Activated T-cell treated with anti-CD3 and anti-CD28 coated beads, Interleukin-2, amount 50 U/mL, for 48 hours (primary cell): ENCODE results near the gene CTNND1.
"Not testable (repeated sequence)": the region's sequence is repeated elsewhere in the genome, so short reads cannot be mapped to it uniquely, and the experiment has no call there.

ENCODE experiments used
- DNase-seq, 2 experiments: peaks; one replicate each; pipeline ENCODE4 v3.0.0-alpha.2; 2020

The CTNND1 gene

DNA sequence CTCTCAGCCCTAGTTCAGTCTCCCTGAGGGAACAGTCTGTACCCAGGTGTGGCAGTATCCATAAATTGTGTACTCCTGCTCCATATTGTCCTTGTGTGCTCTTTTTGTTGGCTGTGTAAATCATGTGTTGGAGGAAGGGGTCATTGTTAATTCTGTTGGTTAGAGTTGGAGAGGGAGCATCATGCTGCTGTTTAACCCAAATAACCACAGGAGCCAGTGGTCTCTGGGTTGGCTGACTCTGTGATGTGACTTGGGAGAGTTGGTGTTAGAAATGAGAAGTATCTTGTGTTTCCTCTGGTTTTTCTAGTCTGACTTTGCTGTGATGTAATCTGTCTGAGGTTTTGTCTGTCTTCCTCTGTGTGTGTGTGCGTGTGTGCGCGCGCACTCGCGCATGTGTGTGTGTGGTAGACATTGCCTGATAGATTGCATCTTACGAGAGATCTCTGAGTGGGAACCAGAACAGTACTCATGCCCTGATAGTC lies 30.5 kb downstream of the CTNND1 start:
- DNase-seq: peak; percentile 79 to 81

DNA sequence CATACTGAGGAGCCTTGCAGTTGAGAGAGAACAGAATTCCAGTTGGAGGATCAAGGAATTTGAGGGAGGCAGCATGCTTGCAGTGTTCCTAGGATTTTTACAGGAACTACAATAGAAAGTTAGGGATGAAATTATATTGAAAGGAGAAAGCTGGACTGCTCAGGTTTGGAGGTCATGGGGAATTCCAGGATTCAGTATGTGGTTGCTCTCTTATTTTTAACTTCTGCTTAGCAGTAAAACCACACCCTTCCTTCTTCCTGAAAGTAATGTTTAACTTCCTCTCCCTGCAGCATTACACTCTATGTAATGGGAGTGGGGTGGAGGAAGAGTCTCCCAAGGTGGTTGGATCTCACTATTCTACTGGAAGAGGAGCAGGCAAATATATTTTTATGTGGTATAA lies 31.3 kb downstream of the CTNND1 start:
- no peak for DNase-seq

DNA sequence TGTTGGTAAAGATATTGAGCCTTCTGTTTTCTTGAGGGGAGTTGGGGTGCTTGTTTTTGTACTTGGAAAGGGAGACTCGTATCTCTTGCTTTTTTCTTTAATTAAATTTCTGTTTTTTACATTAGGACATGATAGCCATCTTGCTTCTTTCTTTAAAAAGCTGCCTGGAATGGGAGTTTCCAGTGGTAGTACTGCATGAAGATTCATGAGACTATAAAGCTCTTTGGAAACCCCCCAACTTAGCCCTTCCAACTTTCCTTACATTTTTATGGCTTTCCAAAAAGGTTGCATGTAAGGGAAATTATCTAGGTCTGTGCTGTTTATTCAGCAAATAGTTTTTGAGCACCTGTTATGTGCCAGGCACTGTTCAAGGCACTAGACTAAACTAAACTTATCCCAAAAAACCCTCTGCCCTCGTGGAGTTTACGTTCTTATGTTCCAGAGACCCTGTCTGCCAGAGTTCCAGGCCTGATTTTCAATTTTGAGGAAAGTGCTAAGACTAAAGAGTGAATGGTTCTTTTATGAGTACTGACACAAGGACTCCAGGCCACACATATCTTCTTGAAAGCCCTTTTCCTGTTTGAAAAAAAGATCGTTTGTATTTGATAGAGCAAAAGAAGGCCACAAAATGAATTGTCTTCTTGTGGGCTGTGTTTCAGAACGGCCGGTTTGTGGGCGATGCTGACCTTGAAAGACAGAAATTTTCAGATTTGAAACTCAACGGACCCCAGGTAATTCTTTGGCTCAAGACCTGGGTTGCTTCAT lies 31.9 kb downstream of the CTNND1 start:
- no peak for DNase-seq

DNA sequence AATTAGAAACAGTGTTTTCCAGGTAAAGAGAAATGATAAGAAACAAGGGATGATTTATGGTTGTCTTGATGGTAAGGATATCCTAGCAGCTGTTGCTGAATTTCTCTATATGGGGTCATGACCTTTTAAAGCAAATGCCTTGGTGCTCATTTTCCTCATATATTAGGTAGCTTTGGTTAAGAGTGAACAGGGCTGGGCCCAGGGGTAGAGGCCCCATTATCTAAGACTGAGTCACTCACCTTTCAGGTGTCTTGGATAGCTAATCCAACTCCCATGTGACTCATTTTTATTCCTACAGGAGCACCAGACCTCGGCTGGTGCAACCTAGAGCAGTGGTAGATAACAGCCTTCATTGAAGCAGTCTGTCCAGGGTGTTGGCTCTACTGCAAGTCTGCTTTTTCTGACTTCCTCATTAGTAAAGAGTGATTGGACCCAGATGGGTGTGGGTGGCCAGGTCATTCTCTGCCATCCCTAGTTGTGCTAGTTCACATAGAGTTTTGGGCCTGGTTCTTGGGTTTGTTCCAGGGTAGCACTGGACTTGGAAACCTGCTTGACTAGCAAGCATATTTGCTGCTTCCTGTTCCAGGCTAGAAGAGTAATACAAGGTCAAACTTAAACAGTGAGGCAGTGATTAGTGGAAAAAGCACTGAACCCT lies 37.4 kb downstream of the CTNND1 start:
- DNase-seq: no peak

DNA sequence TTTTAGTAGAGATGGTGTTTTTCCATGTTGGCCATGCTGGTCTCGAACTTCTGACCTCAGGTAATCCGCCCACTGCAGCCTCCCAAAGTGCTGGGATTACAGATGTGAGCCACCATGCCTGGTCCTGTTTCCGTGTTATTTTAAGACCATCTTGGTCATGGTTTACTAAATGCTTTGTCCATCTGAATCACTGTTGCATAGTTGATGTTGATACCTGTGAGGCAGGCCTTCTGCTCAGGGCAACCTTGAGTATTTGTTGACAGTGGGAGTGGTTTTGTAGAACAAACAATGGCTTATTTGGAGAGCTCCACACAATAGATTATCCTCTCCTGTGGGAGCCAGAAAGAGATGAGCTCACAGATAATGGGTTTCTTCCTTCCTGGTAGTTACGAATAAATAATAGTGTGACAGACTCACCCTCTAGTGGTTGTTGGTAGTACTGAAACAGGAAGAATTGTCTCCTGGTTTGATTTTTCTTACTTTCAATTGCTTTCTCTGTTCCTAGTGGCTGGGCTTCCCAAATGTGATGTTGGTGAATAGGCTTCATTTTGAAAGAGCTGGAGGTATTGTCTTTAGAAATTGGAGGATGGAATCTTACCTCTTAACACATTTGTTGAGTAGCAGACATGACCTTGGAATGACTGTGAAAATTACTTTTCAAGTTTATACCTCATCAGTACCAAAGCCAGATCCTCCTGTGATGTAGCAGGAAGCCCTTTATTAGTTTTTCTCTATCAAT lies 39.0 kb downstream of the CTNND1 start:
- peak; percentile 30 for DNase-seq

DNA sequence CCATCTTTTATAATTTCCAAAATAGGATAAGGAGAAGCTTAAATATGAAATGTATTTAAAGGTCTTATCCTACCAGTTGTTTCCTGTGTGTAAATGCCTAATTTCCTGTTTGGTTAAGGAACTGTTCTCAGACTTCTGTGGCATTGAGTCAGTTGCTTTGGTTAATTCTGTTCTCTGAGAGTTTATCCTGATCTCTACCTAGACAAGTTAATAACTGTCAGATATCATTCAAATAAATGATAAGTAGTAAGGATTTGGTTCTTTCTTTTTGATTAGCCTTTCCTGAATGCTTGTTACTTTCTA lies 39.5 kb downstream of the CTNND1 start:
- DNase-seq: no peak

DNA sequence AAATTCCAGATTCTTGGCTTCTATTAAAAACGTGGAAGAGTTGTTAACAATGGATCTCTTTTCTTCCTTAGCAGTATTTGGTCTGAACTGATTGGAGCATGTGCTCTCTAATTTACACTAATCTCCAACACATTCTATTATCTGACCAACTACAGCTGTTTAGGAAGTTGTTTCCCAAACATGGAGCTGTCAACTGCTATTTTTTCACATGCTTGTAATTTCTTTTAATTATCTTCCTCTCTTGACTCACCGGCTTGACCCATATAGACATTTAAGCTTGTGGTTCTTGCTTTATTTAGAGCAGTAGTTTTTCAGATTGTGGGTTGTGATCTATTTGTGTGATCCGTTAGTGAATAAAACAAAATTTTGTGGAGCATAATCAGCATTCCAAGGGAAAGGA lies 40.8 kb downstream of the CTNND1 start:
- DNase-seq: no peak

DNA sequence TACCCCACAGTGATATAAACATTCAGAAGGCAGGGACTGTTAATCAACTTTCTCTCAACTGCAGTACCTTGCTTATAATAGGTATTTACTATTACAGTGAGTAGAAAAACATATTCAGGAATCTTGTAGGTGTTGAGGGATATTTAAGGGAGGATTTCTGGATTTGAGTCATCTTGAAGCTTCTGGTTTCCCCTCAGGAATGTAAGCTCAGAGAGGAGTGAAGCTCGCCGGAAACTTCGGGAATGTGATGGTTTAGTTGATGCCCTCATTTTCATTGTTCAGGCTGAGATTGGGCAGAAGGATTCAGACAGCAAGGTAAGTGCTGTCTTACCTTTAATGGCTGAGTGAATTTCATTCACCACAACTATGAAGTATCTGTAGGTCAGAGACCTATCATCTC lies 42.9 kb downstream of the CTNND1 start:
- no peak for DNase-seq

DNA sequence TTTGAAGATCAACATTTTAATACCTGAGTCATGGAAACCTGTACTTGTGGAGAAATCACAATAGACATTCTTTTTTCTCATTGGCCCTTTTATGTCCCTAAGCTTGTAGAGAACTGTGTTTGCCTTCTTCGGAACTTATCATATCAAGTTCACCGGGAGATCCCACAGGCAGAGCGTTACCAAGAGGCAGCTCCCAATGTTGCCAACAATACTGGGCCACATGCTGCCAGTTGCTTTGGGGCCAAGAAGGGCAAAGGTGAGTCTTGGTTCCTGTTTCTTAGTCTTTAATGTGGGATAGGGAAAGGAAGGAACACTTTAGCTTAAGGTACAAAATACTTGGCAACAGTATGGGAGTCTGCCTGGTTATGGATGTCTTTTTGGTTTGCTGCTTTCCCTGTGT lies 44.2 kb downstream of the CTNND1 start:
- no peak for DNase-seq

DNA sequence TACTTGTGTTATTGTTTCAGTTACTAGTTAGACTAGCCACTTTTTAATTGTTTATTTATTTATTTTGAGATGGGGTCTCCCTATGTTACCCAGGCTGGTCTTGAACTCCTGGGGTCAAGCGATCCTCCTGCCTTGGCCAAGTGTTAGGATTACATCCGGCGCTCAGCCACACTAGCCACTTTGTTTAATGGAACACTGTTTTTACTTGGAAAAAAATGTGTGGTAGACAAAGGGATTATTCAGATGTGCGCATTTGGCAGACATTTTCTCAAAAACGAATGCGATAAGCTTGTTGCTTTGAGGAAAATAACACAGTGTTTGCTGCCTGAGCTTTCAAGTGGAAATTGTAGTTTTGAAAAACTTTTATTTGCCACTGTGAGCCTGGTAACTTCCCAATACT lies 51.0 kb downstream of the CTNND1 start:
- no peak for DNase-seq

DNA sequence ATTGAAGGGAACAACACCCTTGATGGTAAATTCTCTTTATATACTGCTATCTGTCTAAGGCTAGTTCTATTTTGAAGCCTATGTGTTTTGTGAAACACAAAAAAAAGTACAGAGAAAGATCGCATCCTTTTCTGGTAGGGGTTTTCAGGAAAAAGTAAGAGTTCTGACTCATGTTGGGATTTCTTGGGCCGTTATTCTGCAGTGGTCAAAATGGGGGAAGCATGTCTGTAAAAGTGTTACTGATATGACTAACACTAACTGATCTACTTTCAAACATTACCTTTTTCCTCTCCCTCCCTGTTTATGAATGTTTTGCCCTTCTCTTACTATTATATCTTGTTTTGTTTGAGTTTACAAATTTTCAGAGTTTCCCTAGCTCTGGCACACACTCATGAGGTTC lies 53.9 kb downstream of the CTNND1 start:
- no peak for DNase-seq

DNA sequence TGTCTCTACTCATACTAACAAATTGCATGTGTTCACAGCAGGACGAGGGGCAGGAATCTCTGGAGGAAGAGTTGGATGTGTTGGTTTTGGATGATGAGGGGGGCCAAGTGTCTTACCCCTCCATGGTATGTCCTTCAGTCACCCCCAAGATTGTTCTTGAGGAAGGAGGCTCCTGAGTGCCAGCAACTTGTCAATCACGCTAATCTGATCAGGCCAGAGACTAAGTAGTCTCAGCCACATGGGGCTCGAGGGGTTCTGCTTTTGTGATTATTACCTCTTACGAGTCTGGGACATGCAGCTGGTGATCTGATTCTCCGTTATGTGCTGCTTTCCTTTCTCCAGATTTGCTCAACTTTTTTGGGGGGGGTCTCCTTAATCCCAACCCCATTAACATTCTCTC lies 54.3 kb downstream of the CTNND1 start:
- no peak for DNase-seq

DNA sequence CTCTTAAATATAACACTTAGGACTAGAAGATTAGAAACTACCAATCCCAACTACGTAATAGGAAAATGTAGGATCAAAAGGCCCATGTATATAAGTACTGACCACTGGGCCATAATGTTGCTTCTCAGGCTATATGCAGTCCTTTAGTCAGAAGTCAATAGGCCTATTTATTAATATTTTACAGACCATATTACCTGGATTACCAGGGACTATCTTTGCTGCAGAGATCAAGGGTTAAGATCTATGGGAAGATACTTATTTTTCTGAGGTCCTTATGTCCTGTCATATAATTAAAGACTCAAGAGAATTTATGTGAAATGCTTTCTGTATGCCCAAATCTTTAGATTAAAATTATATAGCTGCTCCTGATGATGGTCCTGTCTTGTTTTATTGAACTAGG lies 57.2 kb downstream of the CTNND1 start:
- DNase-seq: no peak

DNA sequence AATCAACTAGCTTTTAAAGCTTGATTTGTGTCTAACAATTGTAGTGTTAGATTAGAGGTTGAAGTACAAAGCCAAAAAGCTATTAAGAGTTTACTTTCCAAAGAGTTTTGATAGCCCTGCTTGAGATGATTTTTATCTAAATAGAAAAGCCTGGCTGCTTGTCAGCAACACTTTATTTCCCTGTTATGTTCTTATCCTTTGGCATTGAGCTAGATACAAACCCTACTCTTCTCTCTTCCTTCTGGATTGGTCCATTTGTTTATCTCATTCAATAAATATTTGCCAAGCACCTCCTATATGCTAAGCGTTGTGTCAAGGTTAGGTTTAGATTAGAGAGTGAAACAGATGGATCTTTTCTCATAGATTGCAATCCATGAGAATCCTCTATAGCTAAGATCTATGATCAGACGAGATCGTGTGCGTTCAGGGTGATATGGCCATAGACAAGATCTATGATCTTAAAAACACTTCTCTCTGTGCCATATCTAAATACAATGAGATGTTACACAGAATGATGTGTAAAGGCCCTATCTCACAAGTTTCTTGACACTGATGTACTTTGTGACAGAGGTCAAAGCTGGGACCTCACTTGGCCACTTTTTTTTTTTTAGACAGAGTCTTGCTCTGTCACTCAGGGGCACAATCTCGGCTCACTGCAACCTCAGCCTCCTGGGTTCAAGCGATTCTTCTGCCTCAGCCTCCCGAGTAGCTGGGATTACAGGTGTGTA lies 57.8 kb downstream of the CTNND1 start:
- no peak for DNase-seq

DNA sequence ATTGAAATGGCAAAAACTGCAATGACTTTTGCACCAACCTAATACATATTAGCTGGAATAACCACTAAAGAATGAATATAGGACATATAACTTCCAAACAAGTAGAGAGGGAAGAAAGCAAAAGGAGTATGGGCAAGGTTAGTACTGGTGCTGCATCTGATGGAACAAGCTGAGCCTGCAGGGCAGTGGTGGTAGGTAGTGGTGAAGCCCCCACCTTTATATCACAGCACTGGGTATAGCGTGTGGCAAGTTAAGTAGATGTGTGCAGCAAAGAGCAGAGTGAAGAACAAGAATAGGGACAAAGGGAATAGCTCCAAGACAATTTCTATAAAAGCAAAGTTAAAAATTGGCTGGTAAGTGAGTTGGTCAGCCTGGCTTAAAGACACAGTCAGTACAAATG lies 62.3 kb downstream of the CTNND1 start:
- DNase-seq: no peak

DNA sequence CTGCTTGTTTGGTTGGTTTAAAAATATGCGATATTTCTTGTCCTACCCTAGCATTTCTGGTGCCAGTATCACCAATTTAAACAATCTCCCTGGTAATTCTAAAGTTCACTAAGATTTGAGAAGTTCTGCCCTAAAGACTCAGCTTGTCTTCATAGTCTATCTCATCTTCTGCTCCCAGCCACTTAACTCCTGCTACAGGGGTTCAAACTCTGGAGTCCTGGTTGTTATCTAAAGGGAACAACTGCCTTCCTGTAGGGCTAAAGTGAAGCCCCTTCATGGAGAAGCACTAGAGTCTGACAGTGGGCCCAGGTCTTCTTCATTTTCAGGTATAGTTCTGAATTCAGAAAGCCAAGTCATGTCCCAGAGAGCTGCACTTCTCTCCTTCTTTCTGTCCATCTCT lies 73.2 kb downstream of the CTNND1 start:
- no peak for DNase-seq

DNA sequence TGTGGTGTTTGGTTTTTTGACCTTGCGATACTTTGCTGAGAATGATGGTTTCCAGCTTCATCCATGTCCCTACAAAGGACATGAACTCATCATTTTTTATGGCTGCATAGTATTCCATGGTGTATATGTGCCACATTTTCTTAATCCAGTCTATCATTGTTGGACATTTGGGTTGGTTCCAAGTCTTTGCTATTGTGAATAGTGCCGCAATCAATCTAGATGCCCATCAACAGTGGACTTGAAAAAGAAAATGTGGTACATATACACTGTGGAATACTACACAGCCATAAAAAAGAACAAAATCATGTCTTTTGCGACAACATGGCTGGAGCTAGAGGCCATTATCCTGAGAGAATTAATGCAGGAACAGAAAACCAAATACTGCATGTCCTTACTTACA lies 77.0 kb downstream of the CTNND1 start:
- not testable (repeated sequence) for DNase-seq

DNA sequence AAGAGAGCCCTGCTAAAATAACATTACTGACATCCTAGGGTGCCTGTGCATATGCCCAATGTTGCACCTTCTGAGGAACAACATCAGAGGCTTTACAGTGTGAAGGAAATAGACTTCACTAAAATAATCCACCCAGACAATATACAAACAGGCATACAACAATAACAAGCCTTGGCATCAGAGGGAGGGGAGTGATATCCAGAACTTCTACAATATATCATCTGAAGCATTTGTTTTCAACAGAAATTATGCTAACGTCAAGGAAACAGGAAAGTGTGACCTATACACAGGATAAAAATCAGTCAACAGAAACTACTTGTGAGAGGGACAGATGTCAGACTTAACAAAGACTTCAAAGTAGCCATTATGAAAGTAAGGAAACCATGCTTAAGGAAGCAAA lies 81.3 kb downstream of the CTNND1 start:
- no peak for DNase-seq

DNA sequence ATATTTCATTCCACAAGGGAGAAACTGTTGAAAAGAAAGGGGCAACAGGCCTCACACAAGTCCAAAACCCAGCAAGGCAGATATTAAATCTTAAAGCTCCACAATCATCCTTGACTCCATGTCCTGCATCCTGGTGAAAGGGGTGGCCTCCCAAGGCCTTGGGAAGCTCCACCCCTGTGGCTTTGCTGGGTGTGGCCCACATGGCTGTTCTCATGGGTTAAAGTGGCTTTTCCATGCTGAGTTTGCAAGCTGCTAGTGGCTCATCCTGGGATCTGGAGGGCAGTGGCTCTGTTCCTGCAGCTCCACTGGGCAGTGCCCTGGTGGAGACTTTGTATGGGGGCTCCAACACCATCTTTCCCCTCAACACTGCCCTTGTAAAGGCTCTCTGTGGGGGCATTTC lies 106.4 kb downstream of the CTNND1 start:
- DNase-seq: no peak

DNA sequence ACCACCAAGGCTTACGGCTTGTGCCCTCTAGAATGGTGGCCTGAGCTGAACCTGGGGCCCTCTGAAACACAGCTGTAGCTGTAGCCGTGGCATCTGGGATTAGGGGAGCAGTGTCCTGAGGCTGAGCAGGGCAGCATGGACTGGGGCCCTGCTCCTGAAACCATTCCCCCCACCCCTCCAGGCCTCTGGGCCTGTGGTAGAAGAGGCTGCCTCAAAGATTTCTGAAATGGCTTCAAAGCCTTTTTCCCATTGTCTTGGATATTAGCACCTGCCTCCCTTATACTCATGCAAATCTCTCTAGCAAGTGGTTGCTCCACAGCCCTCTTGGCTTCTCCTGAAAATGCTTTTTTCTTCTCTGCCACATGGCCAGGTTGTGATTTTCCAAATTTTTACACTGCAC lies 106.9 kb downstream of the CTNND1 start:
- DNase-seq: no peak
